PC-9 (cell line): Measurements from ENCODE around the gene SARNP. TPM values are rescaled to one million over a fixed set of nuclear protein-coding genes. Genes with fewer than 3 reads are reported as not detected.
A peak's percentile ranks its signal among the peaks of the same experiment; 100 is the strongest.

ENCODE experiments used
- BruUV-seq: library from RNA; stranded (reverse); fragments of 400-500 nt; replicated peaks from 2 replicates; lab custom pipeline; 2021; lab: Mats Ljungman, UMichigan
- CTCF ChIA-PET: fragments of 300-600 bp; sonication (Branson Sonifier 250); formaldehyde crosslinking; loops from one replicate; lab custom pipeline; 2022; ENCODE audit warnings: antibody characterized with exemption; lab: Charles Lee
- POLR2A ChIA-PET: fragments of 300-600 bp; sonication (Branson Sonifier 250); formaldehyde crosslinking; loops from one replicate; lab custom pipeline; 2022; ENCODE audit warnings: antibody characterized with exemption; ENCODE audit not compliant: unreplicated experiment; lab: Charles Lee
- DNase-seq, 2 experiments: peaks; one replicate each; pipeline versions ENCODE4 v3.0.0 to v3.0.0-alpha.2; 2015 to 2022; ENCODE audit warnings: mixed read lengths in 1 of 2
- H2AFZ ChIP-seq: fragments of 200-600 bp; sonication (generic); 2 replicates; pipeline ENCODE4 v1.8.1; 2017; ENCODE audit warnings: antibody characterized with exemption
- H3F3A ChIP-seq: fragments of 200-600 bp; sonication (generic); 2 replicates; pipeline ENCODE4 v1.8.1; 2017; ENCODE audit warnings: antibody characterized with exemption, mild to moderate bottlenecking, low read depth; ENCODE audit not compliant: insufficient read depth
- H3K27ac ChIP-seq: fragments of 200-600 bp; sonication (generic); 2 replicates; pipeline ENCODE4 v1.6.1; 2016; ENCODE audit warnings: mixed run types
- H3K27me3 ChIP-seq: fragments of 200-600 bp; sonication (generic); 2 replicates; pipeline ENCODE4 v1.6.1; 2016; ENCODE audit warnings: low read depth, mixed run types; ENCODE audit not compliant: insufficient read depth
- H3K36me3 ChIP-seq: fragments of 200-600 bp; sonication (generic); 2 replicates; pipeline ENCODE4 v1.6.1; 2016; ENCODE audit warnings: low read depth, mixed run types
- H3K4me1 ChIP-seq: fragments of 200-600 bp; sonication (generic); replicated peaks from 2 replicates; pipeline ENCODE4 v1.6.1; 2016; ENCODE audit warnings: mixed run types; ENCODE audit not compliant: insufficient read depth
- H3K4me2 ChIP-seq: fragments of 200-600 bp; sonication (generic); 2 replicates; pipeline ENCODE4 v1.6.1; 2017; ENCODE audit warnings: mixed run types
- H3K4me3 ChIP-seq: fragments of 200-600 bp; sonication (generic); 2 replicates; pipeline ENCODE4 v1.6.1; 2016; ENCODE audit warnings: mixed run types
- H3K79me2 ChIP-seq: fragments of 200-600 bp; sonication (generic); 2 replicates; pipeline ENCODE4 v1.6.1; 2017; ENCODE audit warnings: low read depth, mixed run types
- H3K9me2 ChIP-seq: fragments of 200-600 bp; sonication (generic); 2 replicates; pipeline ENCODE4 v1.8.1; 2017; ENCODE audit warnings: mild to moderate bottlenecking; ENCODE audit not compliant: insufficient read depth
- H3K9me3 ChIP-seq: fragments of 200-600 bp; sonication (generic); 2 replicates; pipeline ENCODE4 v1.8.1; 2016; ENCODE audit warnings: low read depth; ENCODE audit not compliant: insufficient read depth
- H4K20me1 ChIP-seq: fragments of 200-600 bp; sonication (generic); 2 replicates; pipeline ENCODE4 v1.8.1; 2017; ENCODE audit not compliant: insufficient read depth
- EZH2 ChIP-seq: fragments of 200-600 bp; sonication (generic); IDR thresholded peaks from 2 replicates; pipeline ENCODE4 v1.8.0; 2017; ENCODE audit warnings: antibody characterized with exemption, low read depth
- intact Hi-C: fragments of 100-400 bp; cut with micrococcal nuclease; formaldehyde crosslinking; loops from one replicate; pipeline ENCODE4 v1.10.0; 2022; ENCODE audit not compliant: unreplicated experiment
- total RNA-seq: library from RNA; stranded (reverse); gene quantifications from 2 replicates; pipeline ENCODE4 v1.2.3, GENCODE V29; 2021
- TF ChIP-seq, protein P1 (sequence below): fragments of 200-600 bp; sonication (generic); conservative IDR thresholded peaks from 2 replicates; pipeline ENCODE4 v1.6.1; 2017; ENCODE audit warnings: mixed run types, antibody characterized with exemption, mild to moderate bottlenecking, moderate library complexity

Gene SARNP
- total RNA-seq, 1 experiment from 2014 or later, result 74.8 TPM

DNA sequence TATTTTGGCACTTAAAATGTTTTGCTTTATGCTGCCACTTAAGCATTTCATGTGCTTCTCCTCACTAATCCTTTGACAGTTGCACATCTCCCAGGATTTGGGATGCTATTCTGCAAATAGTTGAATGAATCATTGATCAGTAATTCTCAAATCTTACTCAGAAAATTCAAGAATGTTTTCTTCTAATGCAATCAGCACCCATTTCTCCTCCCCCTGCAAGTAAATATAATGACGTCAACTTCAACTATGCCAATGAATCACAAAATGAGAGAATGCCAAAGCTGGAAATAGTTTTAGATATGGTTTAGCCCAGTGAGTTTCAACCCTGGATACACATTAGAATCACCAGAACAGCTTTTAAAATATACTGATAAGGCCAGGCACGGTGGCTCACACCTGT is 103.8 kb downstream of the SARNP start:
- H3K79me2 ChIP-seq, result peaks cover 5% of the 10 kb centered on the region; the same call in 1 of the 2 replicates
- H3K27me3 ChIP-seq, result peaks cover 35% of the 10 kb centered on the region
- DNase-seq, result peak in 1 of 2 experiments; percentile 51
- H3K4me2 ChIP-seq, result no peak overlapping the region
- CTCF ChIA-PET, result interaction anchor here (0.6 kb wide), 1 partner anchor 57 kb away, joined by 4 read pairs; no protein-coding TSS in a partner anchor
- no TSS peak for BruUV-seq
- H3K4me1 ChIP-seq, result peaks cover 24% of the 10 kb centered on the region
- no peak overlapping the region for H2AFZ ChIP-seq
- H3K27ac ChIP-seq, result no peak overlapping the region
- no peaks in the 10 kb centered on the region for H3K36me3 ChIP-seq
- no peaks in the 10 kb centered on the region for H4K20me1 ChIP-seq
- intact Hi-C loops, result no loop called here
- no peaks in the 10 kb centered on the region for H3K9me3 ChIP-seq
- POLR2A ChIA-PET, result no interaction called here
- peaks cover 19% of the 10 kb centered on the region for H3F3A ChIP-seq
- no peaks in the 10 kb centered on the region for H3K9me2 ChIP-seq
- no peak for TF ChIP-seq EZH2
- TF ChIP-seq, protein P1, sequence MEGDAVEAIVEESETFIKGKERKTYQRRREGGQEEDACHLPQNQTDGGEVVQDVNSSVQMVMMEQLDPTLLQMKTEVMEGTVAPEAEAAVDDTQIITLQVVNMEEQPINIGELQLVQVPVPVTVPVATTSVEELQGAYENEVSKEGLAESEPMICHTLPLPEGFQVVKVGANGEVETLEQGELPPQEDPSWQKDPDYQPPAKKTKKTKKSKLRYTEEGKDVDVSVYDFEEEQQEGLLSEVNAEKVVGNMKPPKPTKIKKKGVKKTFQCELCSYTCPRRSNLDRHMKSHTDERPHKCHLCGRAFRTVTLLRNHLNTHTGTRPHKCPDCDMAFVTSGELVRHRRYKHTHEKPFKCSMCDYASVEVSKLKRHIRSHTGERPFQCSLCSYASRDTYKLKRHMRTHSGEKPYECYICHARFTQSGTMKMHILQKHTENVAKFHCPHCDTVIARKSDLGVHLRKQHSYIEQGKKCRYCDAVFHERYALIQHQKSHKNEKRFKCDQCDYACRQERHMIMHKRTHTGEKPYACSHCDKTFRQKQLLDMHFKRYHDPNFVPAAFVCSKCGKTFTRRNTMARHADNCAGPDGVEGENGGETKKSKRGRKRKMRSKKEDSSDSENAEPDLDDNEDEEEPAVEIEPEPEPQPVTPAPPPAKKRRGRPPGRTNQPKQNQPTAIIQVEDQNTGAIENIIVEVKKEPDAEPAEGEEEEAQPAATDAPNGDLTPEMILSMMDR, result no peak
- no peak overlapping the region for H3K4me3 ChIP-seq

DNA sequence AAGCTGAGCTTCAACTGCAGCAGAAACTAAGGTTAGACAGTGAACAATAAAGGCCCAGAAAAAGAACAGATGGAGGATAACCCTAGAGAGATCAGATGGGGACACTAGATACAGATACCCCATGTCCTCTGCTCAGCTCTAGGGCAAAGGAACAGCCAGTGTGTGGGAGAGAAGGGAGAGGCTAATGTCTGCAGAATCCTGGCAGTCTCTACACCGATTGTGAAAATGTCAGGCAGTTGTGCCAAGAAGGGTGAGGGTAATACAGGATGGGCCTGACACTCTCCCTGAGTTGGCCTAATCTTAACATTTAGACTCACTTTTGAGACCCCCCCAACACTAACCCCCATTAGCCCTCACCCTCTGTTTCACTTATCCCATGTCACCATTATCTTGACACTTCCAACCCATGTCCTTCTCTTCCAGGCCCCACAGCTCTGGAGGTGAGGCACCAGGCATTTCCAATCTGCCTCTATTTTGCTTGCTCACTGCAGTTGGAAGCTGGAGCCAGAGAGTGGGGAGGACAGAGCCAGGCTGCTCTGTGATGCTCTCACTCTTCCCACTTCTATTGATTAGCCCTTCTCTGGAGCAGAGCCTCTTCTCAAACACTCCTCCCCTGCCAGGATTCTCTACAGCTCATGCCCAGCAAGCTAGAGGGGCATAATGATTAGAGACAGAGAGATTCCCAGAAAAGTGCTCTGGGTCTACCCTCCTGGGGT is 104.7 kb downstream of the SARNP start:
- ChIA-PET POLR2A (no interaction called here), CTCF (no interaction called here)
- Histone ChIP-seq H3K9me3 (no peaks in the 10 kb centered on the region), H3K36me3 (no peaks in the 10 kb centered on the region), H3K4me3 (no peak overlapping the region), H2AFZ (no peak overlapping the region), H3K27me3 (peaks cover 44% of the 10 kb centered on the region), H3F3A (peaks cover 19% of the 10 kb centered on the region), H3K4me2 (no peak overlapping the region), H3K27ac (no peak overlapping the region), H3K9me2 (no peaks in the 10 kb centered on the region), H3K4me1 (peaks cover 23% of the 10 kb centered on the region), H3K79me2 (peaks cover 5% of the 10 kb centered on the region; the same call in 1 of the 2 replicates), H4K20me1 (no peaks in the 10 kb centered on the region)
- intact Hi-C loops, result no loop called here
- TF ChIP-seq, protein P1, result no peak
- TF ChIP-seq EZH2, result no peak
- BruUV-seq, result no TSS peak
- no peak for DNase-seq

DNA sequence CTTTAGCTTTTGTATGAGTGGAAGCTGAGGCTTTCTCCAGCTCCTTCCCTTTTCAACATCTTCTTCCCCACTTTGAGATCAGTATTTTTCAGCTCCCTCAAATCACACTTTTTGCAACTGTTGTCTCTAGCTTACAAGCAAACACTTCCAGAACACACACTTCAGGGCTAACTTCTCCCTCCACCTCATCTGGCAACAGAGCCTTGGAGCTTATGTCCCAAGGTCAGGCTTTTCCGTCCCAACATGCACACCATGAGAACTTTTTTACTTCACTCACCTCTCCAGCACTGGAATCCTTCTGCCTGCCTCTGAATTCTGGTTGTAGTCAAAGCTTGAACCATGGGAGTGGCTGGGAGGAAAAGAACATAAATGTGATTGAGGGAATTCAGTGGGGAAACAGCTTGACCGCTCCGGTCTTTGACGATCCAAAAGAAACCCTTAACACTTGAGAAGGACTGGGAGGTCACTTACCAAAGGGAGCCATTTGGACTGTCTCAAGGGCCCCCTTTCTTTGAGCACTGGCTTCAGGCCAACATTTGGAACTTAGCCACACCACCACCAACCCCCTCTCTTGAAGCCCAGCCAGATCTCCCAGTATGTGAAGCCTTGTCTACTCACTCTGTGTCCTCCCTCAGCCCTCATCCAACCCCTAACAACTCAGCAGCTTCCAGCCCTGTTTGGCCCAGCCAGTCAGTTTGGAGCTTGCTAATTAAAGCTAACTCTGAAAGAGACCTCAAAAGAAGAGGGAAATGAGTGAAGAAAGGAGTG is 105.6 kb downstream of the SARNP start:
- Histone ChIP-seq H2AFZ (no peak overlapping the region), H3K27ac (no peak overlapping the region), H3K4me1 (peaks cover 14% of the 10 kb centered on the region), H3K9me2 (no peaks in the 10 kb centered on the region), H3K36me3 (no peaks in the 10 kb centered on the region), H3K4me2 (no peak overlapping the region), H3K79me2 (peaks cover 3% of the 10 kb centered on the region; the same call in 1 of the 2 replicates), H3K27me3 (peaks cover 50% of the 10 kb centered on the region), H4K20me1 (no peaks in the 10 kb centered on the region), H3K4me3 (no peak overlapping the region), H3F3A (peaks cover 19% of the 10 kb centered on the region), H3K9me3 (no peaks in the 10 kb centered on the region)
- no TSS peak for BruUV-seq
- DNase-seq, result no peak
- intact Hi-C loops, result no loop called here
- TF ChIP-seq, protein P1, result no peak
- no peak for TF ChIP-seq EZH2
- ChIA-PET CTCF (interaction anchor here (0.6 kb wide), 1 partner anchor 193 kb away, joined by 11 read pairs; no protein-coding TSS in a partner anchor), POLR2A (no interaction called here)
